ENCODE results near the gene COL2A1.

Gene COL2A1

GRCh38 chr12:48004053-48004941 lies at the start of gene COL2A1:
TSS of gene COL2A1 (minus strand) at chr12:48004476. CDS start at chr12:48004321, 155 bp downstream.
- DNase-seq, result no peak

- no peak for DNase-seq
Observed at GRCh38 chr12:48053883-48054282, 49.6 kb upstream of the COL2A1 start.

- DNase-seq, result no peak
Observed at GRCh38 chr12:48053122-48053521, 48.8 kb upstream of the COL2A1 start.

- no peak for DNase-seq
Observed at GRCh38 chr12:48051681-48052080, 47.4 kb upstream of the COL2A1 start.

- no peak for DNase-seq
Observed at GRCh38 chr12:48050174-48050573, 45.9 kb upstream of the COL2A1 start.

- no peak for DNase-seq
Observed at GRCh38 chr12:48045965-48046518, 41.8 kb upstream of the COL2A1 start.

GRCh38 chr12:48045061-48045846 lies 41.0 kb upstream of the COL2A1 start:
- no peak for DNase-seq

GRCh38 chr12:48044396-48044795 lies 40.1 kb upstream of the COL2A1 start:
- DNase-seq, result no peak

GRCh38 chr12:48043771-48044170 lies 39.5 kb upstream of the COL2A1 start:
- DNase-seq, result no peak

GRCh38 chr12:48041591-48042423 lies 37.5 kb upstream of the COL2A1 start:
- DNase-seq, result no peak

- DNase-seq, result no peak
Observed at GRCh38 chr12:48040354-48040753, 36.1 kb upstream of the COL2A1 start.

- DNase-seq, result no peak
Observed at GRCh38 chr12:48039151-48039550, 34.9 kb upstream of the COL2A1 start.

- DNase-seq, result no peak
Observed at GRCh38 chr12:48038085-48038484, 33.8 kb upstream of the COL2A1 start.

GRCh38 chr12:48037267-48037915 lies 33.1 kb upstream of the COL2A1 start:
- no peak for DNase-seq

GRCh38 chr12:48036818-48037217 lies 32.5 kb upstream of the COL2A1 start:
- DNase-seq, result no peak

- DNase-seq, result no peak
Observed at GRCh38 chr12:48034835-48035805, 30.8 kb upstream of the COL2A1 start.

- DNase-seq, result no peak
Observed at GRCh38 chr12:48033451-48033850, 29.2 kb upstream of the COL2A1 start.

- no peak for DNase-seq
Observed at GRCh38 chr12:48032597-48032996, 28.3 kb upstream of the COL2A1 start.

GRCh38 chr12:48031135-48031960 lies 27.1 kb upstream of the COL2A1 start:
- no peak for DNase-seq

GRCh38 chr12:48030173-48030650 lies 25.9 kb upstream of the COL2A1 start:
- no peak for DNase-seq

Data from DMS 273 treated with DMSO at 0.1 percent for 48 hours (cell line).